Neural crest cell (in vitro differentiated cells): Measurements from ENCODE around the gene CREB5. TPM values are rescaled to one million over a fixed set of nuclear protein-coding genes. Genes with fewer than 3 reads are reported as not detected.
A peak's percentile ranks its signal among the peaks of the same experiment; 100 is the strongest.

Source experiments
- DNase-seq: peaks from one replicate; pipeline ENCODE4 v3.0.0; 2021; ENCODE audit warnings: low read depth, mixed read lengths, low spot score
- H3K27ac Mint-ChIP-seq: one replicate; pipeline ENCODE4 v1.8.0; 2021; ENCODE audit warnings: mild to moderate bottlenecking, mixed read lengths; ENCODE audit not compliant: unreplicated experiment
- H3K27me3 Mint-ChIP-seq: 2 replicates; pipeline ENCODE4 v1.8.0; 2021; ENCODE audit warnings: low read depth, mild to moderate bottlenecking, mixed read lengths
- H3K36me3 Mint-ChIP-seq: 2 replicates; pipeline ENCODE4 v1.8.0; 2021; ENCODE audit warnings: low read depth, mild to moderate bottlenecking, mixed read lengths
- H3K4me1 Mint-ChIP-seq: 2 replicates; pipeline ENCODE4 v1.8.0; 2021; ENCODE audit warnings: mixed read lengths
- H3K4me3 Mint-ChIP-seq: one replicate; pipeline ENCODE4 v1.8.0; 2021; ENCODE audit warnings: mild to moderate bottlenecking, mixed read lengths
- H3K9me3 Mint-ChIP-seq: 2 replicates; pipeline ENCODE4 v1.8.0; 2021; ENCODE audit warnings: mixed read lengths
- CTCF ChIP-seq: fragments of 200-600 bp; sonication (generic); conservative IDR thresholded peaks from 2 replicates; pipeline ENCODE4 v1.5.0; 2021; ENCODE audit warnings: antibody characterized with exemption, mild to moderate bottlenecking
- total RNA-seq: library from RNA; stranded (reverse); gene quantifications from 2 replicates; pipeline ENCODE4 v1.2.1, GENCODE V29; 2021

Gene CREB5
- total RNA-seq, 1 donor from 2014 or later = 8.3 TPM

- Mint-ChIP-seq H3K27ac (no peak overlapping the region), H3K9me3 (no peaks in the 10 kb centered on the region), H3K4me3 (no peak overlapping the region), H3K27me3 (no peaks in the 10 kb centered on the region), H3K36me3 (no peaks in the 10 kb centered on the region), H3K4me1 (peaks cover 8% of the 10 kb centered on the region)
- no peak for TF ChIP-seq CTCF
- peak; percentile 29 for DNase-seq
These were observed 274.1 kb downstream of the CREB5 start for GRCh38 chr7:28686418-28686800.

GRCh38 chr7:28687537-28687936 lies 275.2 kb downstream of the CREB5 start:
- Mint-ChIP-seq H3K4me1 (no peaks in the 10 kb centered on the region), H3K27ac (no peak overlapping the region), H3K27me3 (no peaks in the 10 kb centered on the region), H3K36me3 (no peaks in the 10 kb centered on the region), H3K4me3 (no peak overlapping the region), H3K9me3 (no peaks in the 10 kb centered on the region)
- no peak for DNase-seq
- no peak for TF ChIP-seq CTCF

GRCh38 chr7:28688174-28688573 lies 275.9 kb downstream of the CREB5 start:
- Mint-ChIP-seq H3K4me1 (no peaks in the 10 kb centered on the region), H3K9me3 (no peaks in the 10 kb centered on the region), H3K27me3 (no peaks in the 10 kb centered on the region), H3K27ac (no peak overlapping the region), H3K36me3 (no peaks in the 10 kb centered on the region), H3K4me3 (no peak overlapping the region)
- no peak for TF ChIP-seq CTCF
- DNase-seq = no peak

- H3K27ac Mint-ChIP-seq = no peak overlapping the region
- H3K9me3 Mint-ChIP-seq = no peaks in the 10 kb centered on the region
- no peaks in the 10 kb centered on the region for H3K36me3 Mint-ChIP-seq
- H3K4me1 Mint-ChIP-seq = peaks cover 2% of the 10 kb centered on the region
- peak overlapping the region; percentile 13 for H3K4me3 Mint-ChIP-seq
- no peak for DNase-seq
- H3K27me3 Mint-ChIP-seq = no peaks in the 10 kb centered on the region
- no peak for TF ChIP-seq CTCF
These were observed 276.3 kb downstream of the CREB5 start for GRCh38 chr7:28688651-28689050.

- TF ChIP-seq CTCF = no peak
- H3K4me3 Mint-ChIP-seq = peak overlapping the region; percentile 3
- H3K4me1 Mint-ChIP-seq = peaks cover 41% of the 10 kb centered on the region
- no peaks in the 10 kb centered on the region for H3K36me3 Mint-ChIP-seq
- no peak for DNase-seq
- peak overlapping the region; percentile 96 for H3K27ac Mint-ChIP-seq
- H3K9me3 Mint-ChIP-seq = no peaks in the 10 kb centered on the region
- H3K27me3 Mint-ChIP-seq = no peaks in the 10 kb centered on the region
These were observed 283.3 kb downstream of the CREB5 start for GRCh38 chr7:28695300-28696295.
